Measurements from ENCODE around the gene POGZ.
A peak's percentile ranks its signal among the peaks of the same experiment; 100 is the strongest.
"Not testable (repeated sequence)": the region's sequence is repeated elsewhere in the genome, so short reads cannot be mapped to it uniquely, and the experiment has no call there.

POGZ gene

GRCh38 chr1:151418081-151418480, 41.2 kb downstream of the POGZ start:
- no peak for DNase-seq

- DNase-seq, result no peak
Observed at GRCh38 chr1:151416231-151416630, 43.1 kb downstream of the POGZ start.

DNA sequence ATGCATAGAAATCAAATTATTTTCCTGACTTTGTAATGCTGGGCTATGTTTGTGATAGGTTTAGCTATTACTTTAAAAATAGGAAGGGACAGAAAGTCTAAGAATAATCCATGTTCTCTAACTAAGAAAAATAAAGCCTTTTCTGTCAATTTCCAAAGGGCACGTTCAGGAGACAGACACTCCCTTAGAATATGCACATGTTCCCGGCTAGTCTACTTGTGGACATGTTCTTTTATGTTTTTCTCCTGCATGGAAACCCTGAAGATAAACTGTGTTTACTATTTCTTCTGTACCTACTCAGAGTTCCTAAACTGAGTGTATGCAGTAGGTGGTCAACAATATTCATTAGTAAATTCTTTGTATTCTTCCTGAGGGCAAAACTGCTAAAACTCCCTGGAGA, 47.4 kb downstream of the POGZ start:
- DNase-seq, result no peak

- DNase-seq, result no peak
Observed at GRCh38 chr1:151408891-151409290, 50.4 kb downstream of the POGZ start.

DNA sequence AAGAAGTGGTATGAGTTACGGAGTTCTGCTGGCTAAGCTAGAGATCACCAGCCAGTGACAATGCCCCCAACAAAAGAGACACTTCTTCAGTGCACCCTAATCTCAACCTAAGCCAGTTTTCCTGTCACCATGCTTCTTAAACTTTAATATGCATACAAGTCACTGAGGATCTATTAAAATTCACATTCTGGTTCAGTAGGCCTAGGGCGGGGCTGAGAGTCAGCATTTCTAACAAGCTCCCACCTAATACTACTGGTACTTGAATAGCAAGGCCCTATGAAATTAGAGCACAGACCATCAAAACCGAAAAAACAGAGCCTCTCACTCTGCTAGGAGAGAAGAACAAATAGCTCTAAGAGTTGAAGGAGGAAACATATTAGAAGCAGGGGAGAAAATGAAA, 52.0 kb downstream of the POGZ start:
- no peak for DNase-seq

GRCh38 chr1:151406176-151406575, 53.1 kb downstream of the POGZ start:
- no peak for DNase-seq

DNA sequence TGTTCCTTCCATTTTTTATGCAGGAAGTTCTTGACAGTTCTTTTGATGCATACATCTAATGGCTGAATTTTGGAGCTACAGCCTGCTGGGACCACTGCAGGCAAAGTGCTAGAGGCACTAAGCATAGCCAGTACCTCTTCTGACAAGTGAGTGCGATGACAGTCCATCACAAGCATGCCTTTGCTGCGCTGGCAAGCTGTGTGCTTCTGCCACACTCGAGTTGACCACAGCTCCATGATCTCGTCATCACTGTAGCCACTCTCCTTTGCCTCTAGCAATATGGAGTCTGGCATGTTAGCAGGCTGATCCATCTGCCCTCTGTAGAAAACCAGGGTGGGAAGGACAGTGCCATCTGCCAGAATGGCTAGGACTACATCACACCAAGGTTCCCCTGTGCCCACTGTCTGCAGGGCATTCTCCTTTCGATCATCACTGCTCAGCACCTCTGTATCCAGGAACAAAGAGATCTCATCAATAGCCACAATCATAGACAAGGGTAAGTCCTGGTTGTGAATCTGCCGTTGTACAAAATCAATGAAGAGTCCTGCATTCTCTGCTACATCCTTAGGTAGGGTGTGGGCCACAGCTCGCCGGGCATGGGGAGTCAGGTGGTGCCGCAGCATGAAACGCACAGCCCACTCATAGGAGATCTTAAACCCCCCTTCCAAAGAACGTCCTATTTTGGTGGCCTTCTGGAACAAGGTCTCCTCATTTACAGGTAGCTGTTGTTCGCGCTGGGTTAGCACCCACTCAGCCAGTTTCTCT, 53.9 kb downstream of the POGZ start:
- DNase-seq, result no peak

GRCh38 chr1:151403612-151404011, 55.7 kb downstream of the POGZ start:
- DNase-seq, result no peak

DNA sequence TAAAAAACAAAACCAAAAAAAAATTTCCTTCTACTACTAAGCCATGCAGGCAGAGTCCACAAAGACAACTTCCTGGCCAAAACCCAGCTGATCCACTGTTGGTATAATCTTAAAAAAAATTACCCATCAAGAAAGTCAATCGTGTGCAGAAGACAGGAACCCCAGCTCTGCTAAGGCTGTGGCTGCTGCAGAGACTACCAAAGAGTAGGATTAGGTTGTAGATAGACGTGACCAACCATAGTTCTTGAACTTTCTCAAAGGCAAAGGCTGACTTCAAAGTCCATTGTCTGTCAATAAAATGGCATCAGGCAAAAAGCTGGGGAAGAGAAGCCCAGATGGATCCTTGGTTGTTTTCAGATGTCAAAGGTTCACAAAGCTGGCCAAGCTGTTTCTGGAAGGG, 56.5 kb downstream of the POGZ start:
- no peak for DNase-seq

DNA sequence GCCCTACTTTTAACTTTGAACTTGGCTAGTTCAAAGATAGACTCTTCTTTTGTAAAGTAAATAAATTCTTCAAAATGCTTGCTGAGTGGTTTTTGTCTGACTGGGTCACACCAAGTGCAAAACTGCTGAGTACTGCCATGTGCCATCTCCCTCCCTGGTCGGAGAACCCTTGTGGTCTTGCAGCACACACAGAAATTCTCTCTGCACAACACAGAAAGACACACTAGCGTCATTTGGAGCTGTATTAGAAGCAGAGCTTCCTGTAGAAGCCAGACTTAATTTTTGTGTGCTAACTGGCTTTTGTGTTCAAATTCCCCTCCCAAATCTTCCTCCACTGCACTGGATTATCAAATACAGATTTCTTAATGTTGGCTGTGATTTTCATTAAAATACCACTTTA, 57.4 kb downstream of the POGZ start:
- DNase-seq, result no peak

GRCh38 chr1:151401125-151401788, 58.0 kb downstream of the POGZ start:
- DNase-seq, result no peak

- DNase-seq, result peak; percentile 71
Observed at GRCh38 chr1:151399324-151400171, 59.7 kb downstream of the POGZ start, which contains the start of gene PSMB4. TSS of gene PSMB4 (plus strand) at chr1:151399573. CDS start at chr1:151399588, 15 bp downstream.

DNA sequence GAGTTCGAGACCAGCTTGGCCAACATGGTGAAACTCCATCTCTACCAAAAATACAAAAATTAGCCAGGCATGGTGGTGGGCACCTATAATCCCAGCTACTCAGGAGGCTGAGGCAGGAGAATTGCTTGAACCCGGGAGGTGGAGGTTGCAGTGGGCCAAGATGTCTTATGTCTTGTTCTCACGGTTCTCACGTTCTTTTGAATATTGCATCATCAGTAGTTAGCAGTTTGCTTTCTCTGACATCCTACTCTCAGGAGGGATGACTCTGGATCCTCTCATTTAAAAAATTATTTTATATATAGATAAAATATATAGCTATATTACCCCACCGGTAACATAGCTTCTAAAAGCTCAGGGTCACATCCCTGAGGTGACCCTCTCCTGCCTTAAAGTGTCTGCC, 63.0 kb downstream of the POGZ start:
- DNase-seq, result not testable (repeated sequence)

DNA sequence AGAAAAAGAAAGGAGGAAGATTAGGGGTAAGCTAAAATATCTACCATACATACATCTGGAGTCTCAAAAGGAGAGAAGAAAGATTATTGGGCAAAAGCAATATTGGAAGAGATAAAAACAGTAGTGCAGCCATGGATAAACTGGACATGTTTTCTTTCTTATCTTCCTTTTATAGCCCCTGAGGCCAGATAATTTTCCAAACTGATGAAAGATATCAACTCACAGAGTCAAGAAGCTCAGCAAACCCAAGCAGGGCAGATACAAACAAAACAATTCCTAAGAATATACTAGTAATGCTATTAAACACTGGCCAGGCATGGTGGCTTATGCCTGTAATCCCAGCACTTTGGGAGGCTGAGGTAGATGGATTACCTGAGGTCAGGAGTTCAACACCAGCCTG, 65.7 kb downstream of the POGZ start:
- DNase-seq, result no peak

DNA sequence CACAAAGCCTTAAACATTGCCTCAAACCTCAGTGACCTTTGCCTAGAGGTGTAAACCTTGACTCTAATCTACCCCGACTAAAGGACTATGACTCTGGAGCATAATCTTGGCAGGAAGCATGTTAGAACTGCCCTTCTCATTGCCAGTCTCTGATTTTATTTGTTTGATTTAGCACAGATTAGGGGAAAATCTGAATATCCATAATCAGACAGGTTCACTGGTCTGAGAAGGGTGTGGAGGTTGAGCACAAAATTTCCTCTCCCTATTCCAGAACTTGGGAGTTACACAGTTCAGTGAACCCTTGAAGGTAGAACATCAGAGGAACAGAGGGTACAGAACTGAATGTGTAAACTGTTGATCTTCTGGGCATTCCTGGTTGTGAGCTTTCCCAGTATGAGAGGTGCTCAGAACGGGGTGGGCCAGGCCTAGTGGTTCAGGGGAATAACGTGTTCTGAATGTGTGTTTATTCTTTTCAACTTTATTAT, 68.2 kb downstream of the POGZ start:
- no peak for DNase-seq

DNA sequence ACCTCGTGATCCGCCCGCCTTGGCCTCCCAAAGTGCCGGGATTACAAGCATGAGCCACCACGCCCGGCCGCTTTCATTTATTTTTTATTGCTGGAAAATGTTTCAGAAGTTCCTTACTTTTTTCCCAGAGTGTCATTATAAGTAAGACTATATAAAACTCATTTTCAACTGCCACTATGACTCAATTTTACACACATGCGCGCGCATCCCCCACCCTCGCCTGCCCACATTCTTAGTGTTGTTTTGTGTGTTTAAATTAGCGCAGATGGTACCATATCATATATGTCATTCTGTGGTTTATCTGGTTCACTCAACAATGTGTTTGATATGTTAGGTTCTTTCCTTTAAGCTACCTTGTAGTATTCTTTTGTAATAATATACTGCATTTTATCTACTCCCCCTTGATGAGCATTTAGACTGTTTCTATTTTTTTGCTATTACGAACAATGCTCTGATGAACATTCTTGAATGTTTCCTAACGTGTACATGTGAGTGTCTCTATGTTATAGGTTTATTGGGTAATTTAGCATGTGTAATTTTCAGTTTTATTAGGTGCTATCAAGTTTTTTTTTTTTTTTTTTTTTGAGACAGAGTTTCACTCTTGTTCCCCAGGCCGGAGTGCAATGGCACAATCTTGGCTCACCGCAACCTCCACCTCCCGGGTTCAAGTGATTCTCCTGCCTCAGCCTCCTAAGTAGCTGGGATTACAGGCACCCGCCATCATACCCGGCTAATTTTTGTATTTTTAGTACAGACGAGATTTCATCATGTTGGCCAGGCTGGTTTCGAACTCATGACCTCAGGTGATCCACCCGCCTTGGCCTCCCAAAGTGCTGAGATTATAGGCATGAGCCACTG, 68.8 kb downstream of the POGZ start:
- not testable (repeated sequence) for DNase-seq

DNA sequence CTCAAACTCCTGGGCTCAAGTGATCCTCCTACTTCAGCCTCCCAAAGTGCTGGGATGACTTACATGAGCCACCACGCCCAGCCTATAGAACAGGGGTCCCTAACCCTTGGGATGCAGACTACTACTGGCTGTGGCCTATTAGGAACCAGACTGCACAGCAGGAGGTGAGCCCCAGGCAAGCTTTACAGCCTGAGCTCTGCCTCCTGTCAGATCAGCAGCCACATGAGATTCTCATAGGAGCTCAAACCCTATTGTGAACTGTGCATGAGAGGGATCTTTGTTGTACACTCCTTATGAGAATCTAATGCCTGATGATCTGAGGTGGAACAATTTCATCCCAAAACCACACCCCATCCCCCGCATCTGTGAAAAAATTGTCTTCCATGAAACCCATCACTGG, 73.3 kb downstream of the POGZ start:
- DNase-seq, result no peak

DNA sequence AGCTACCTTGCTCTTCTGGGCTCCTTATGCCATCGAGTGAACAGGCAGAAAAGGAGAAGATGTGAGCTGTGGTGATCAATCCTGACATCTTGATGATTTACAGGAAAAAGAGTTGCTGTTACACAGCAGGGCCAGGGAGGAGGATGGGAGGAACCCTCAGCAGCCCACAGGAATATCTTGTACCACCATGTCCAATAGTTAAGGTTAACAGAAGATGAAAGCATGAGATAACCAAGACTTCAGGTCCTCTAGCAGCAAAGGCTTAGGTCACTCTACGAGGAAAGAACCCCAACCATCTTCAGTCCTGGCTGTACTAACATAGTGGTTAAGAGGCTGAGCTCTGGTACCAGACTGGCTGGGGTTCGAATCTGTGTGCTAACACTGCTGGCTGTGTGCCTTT, 74.7 kb downstream of the POGZ start:
- no peak for DNase-seq

- DNase-seq, result no peak
Observed at GRCh38 chr1:151377150-151377884, 82.0 kb downstream of the POGZ start.

DNA sequence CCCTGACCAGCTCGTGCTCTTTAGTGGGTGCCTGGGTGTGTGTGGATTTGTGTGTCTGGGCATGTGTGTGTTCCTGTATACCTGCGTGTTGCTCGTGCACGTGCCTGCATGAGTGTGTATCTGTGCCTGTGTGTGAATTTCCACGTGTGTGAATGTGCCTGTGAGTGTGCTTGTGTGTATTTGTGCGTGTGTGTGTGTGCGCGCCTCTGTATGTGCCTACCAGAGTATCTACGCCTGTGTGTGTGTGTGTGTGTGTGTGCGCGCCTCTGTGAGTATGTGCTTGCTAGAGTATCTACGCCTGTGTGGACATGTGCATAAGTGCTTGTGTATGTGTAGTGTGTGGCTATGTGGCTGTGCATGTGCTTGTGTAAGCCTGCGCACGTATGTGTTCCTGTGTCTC, 86.1 kb downstream of the POGZ start:
- DNase-seq, result no peak

DNA sequence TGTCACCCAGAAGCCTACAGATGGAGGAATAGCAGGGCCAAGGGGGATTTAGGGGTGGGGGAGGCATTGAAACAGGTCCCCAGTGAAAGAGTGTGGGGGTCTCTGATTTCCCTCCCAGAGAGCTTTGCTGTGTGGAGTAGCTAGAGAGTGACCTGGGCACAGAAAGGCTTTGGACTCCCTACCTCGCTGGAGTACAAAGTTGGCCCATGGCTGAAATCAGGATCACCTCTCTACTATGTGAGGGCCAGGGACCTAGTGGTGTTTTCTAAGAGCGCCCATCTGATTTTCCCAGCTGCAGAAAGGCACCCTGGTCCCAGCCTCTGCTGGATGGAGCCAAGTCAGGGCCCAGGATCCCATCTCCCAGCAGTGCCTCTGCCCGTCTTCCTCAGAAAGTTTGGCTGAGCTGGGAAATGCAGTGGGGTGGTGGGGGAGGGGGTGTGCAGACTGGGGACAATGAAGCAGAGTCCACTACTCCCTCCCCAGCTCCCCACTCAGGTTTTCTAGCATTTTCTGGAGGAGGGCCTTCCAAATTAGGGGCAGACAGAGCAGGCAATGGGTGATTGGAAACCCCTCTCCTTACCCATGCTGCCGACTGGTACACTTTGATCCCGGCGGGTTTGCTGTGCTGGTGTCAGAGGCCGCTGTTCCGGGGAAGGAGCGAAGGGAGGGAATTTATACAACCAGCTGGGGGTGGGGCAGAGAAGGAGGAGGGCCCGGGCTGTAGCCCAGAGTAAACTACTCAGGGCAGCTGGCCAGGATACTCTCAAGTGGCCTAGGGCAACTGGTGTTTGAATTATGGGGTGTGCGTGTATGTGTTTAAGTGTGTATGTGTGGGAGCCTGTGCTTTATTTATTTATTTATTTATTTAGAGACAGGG, 87.0 kb downstream of the POGZ start, which contains the start of gene SELENBP1:
SELENBP1 (minus strand) TSS at position 648 of the 877 bp plus-strand sequence; CDS start at position 584, 64 bp downstream.
- DNase-seq, result no peak

Data from effector CD8-positive, alpha-beta T cell (primary cell).